Sigmoid colon (tissue), 7 donors: ENCODE measurements around the gene MPPED1. TPM values are rescaled to one million over a fixed set of nuclear protein-coding genes. Genes with fewer than 3 reads are reported as not detected.

ENCODE experiments used
- DNase-seq: peaks from one replicate; pipeline ENCODE4 v3.0.0-alpha.2; 2019
- H3K27ac ChIP-seq, 4 donors: fragments of 200-600 bp; sonication (generic); one replicate each; pipeline ENCODE4 v1.5.1; 2016 to 2019; ENCODE audit warnings: mild to moderate bottlenecking in 1 of 4
- H3K27me3 ChIP-seq, 3 donors: fragments of 200-600 bp; sonication (generic); one replicate each; pipeline ENCODE4 v1.5.1; 2019; ENCODE audit warnings: mild to moderate bottlenecking in 1 of 3
- H3K36me3 ChIP-seq, 4 donors: fragments of 200-600 bp; sonication (generic); one replicate each; pipeline ENCODE4 v1.5.1; 2016 to 2019
- H3K4me1 ChIP-seq, 4 donors: fragments of 200-600 bp; sonication (generic); one replicate each; pipeline ENCODE4 v1.5.1; 2017 to 2019
- H3K4me3 ChIP-seq, 4 donors: fragments of 200-600 bp; sonication (generic); one replicate each; pipeline ENCODE4 v1.5.1; 2017 to 2019; ENCODE audit warnings: mild to moderate bottlenecking in 2 of 4, moderate library complexity in 1 of 4
- H3K9me3 ChIP-seq, 4 donors: fragments of 200-600 bp in 3 of 4; sonication (generic) in 3 of 4; one replicate each; pipeline versions ENCODE4 v1.5.1 to v1.6.1; 2013 to 2019
- EP300 ChIP-seq, 4 donors: sonication (generic); formaldehyde crosslinking; IDR thresholded peaks; one replicate each; pipeline ENCODE4 v1.6.1; 2017; ENCODE audit warnings: antibody characterized with exemption in 4 of 4
- POLR2A ChIP-seq, 2 donors: fragments of 450-650 bp; IDR thresholded peaks; one replicate each; pipeline ENCODE4 v1.6.1; 2016; ENCODE audit warnings: antibody characterized with exemption in 2 of 2, mild to moderate bottlenecking in 2 of 2, moderate library complexity in 2 of 2
- POLR2AphosphoS5 ChIP-seq, 4 donors: sonication (generic); formaldehyde crosslinking; IDR thresholded peaks; one replicate each; pipeline ENCODE4 v1.6.1; 2017; ENCODE audit warnings: antibody characterized with exemption in 4 of 4
- WGBS, 2 donors: extraction: QIAGEN DNeasy Blood & Tissue Kit; methylation state at CpG; one replicate each; pipeline ENCODE4 v1.1.7; 2013; 5-methylcytosine and 5-hydroxymethylcytosine counted together
- intact Hi-C: fragments of 100-400 bp; cut with DNase I; formaldehyde crosslinking; loops from one replicate; pipeline ENCODE4 v1.15.1; 2023
- polyA plus RNA-seq, 3 donors: library from polyadenylated mRNA; stranded (reverse); fragments of 200-250 nt; gene quantifications; one replicate each; pipeline ENCODE4 v1.2.3, GENCODE V29; 2013
- total RNA-seq, 4 donors: library from RNA; depleted of rRNA; stranded (reverse); fragments of >200 nt; gene quantifications; one replicate each; pipeline ENCODE4 v1.1.0, GENCODE V29; 2016
- TF ChIP-seq, protein P1 (sequence below), 4 experiments: fragments of 450-650 bp in 3 of 4; fragments of 200-600 bp in 1 of 4; IDR thresholded peaks; one replicate each; pipeline ENCODE4 v1.5.1; 2016 to 2019; ENCODE audit warnings: antibody characterized with exemption in 4 of 4, mild to moderate bottlenecking in 3 of 4, moderate library complexity in 2 of 4
- donor health status: healthy with polysubstance abuse.
- donor health status: Bipolar disorder and iron deficiency.
- donor health status: healthy.

Gene MPPED1
- total and polyA plus RNA-seq, 7 donors: not detected

DNA sequence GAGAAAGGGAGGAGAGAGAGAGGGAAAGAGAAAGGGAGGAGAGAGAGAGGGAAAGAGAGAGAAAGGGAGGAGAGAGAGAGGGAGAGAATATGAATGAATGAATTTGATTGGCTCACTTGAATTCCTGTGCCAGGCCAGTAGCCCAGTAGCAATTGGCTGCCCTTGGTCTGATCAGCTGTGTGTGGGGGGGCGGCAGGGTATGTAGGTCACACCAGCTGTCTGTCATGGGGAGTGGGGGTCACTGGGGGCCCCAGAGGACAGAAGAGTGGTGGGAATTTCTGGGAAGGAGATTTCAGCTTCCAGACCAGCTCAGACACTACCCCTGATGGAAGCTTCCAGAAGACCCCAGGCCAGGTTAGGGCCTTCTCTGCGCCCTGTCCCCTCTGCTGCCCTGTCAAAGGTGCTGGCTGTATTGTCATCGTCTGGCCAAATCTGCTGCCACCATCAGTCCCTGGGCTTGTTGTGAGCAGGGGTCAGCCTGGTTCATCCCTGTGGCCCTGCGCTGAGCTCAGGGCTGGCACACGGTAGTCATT, 21.1 kb downstream of the MPPED1 start:
- no peaks in the 10 kb centered on the region for H3K9me3 ChIP-seq
- no peaks in the 10 kb centered on the region for H3K36me3 ChIP-seq
- no peak for TF ChIP-seq POLR2AphosphoS5 (IDR thresholded peaks at IDR 0.05)
- no peak for TF ChIP-seq EP300 (IDR thresholded peaks at IDR 0.05)
- TF ChIP-seq, protein P1, sequence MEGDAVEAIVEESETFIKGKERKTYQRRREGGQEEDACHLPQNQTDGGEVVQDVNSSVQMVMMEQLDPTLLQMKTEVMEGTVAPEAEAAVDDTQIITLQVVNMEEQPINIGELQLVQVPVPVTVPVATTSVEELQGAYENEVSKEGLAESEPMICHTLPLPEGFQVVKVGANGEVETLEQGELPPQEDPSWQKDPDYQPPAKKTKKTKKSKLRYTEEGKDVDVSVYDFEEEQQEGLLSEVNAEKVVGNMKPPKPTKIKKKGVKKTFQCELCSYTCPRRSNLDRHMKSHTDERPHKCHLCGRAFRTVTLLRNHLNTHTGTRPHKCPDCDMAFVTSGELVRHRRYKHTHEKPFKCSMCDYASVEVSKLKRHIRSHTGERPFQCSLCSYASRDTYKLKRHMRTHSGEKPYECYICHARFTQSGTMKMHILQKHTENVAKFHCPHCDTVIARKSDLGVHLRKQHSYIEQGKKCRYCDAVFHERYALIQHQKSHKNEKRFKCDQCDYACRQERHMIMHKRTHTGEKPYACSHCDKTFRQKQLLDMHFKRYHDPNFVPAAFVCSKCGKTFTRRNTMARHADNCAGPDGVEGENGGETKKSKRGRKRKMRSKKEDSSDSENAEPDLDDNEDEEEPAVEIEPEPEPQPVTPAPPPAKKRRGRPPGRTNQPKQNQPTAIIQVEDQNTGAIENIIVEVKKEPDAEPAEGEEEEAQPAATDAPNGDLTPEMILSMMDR (IDR thresholded peaks at IDR 0.05): no peak
- TF ChIP-seq POLR2A (IDR thresholded peaks at IDR 0.05): no peak
- peak; percentile 22 for DNase-seq
- no peak overlapping the region for H3K27ac ChIP-seq
- intact Hi-C loops: no loop called here
- peaks cover 0 to 70% (median 8%) of the 10 kb centered on the region in 3 donors for H3K27me3 ChIP-seq
- no peak overlapping the region for H3K4me3 ChIP-seq
- WGBS, 2 donors: 62 to 76% methylated on average over 5 of the region's 5 CpGs
- H3K4me1 ChIP-seq: no peaks in the 10 kb centered on the region

DNA sequence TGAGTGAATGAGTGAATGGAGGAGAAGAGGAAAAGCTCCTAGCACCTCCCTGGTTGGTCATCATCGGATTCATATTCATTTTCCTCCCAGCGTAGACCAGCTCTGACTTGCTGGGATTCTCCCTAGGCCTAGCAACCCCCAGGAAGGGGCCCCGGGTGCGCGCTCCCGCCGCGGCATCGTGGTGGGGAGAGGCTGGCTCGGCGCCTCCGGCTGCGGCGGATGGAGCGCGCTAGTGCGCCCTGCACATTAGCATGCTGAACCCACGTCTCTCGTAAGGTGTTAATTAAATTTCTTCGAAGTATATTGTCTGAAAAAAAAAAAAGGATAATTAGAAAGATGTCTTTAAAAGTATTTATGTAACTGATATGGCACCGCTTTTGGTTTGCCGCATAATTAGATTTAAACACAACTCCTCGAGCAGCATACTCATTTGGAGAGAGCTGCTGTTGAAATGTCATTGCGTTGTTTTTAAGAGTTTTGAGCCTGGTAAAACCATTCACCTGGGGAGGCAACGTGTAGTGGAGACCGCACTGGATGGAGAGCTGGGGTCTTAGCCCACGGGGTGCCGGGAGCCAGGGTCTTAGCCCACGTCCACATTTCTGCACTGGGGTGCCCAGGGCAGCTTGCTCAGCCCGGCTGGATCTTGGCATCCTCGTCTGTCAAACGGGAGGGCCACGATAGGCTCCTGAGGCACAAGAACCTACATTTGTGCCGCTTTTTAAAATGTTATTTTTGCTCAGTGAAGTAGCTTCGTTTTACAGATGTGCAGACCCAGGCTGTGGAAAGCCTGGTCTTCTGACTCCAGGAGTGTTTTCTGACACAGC, 21.8 kb downstream of the MPPED1 start:
- peak; percentile 43 for DNase-seq
- intact Hi-C loops: no loop called here
- H3K27me3 ChIP-seq: peaks cover 0 to 68% (median 8%) of the 10 kb centered on the region in 3 donors

DNA sequence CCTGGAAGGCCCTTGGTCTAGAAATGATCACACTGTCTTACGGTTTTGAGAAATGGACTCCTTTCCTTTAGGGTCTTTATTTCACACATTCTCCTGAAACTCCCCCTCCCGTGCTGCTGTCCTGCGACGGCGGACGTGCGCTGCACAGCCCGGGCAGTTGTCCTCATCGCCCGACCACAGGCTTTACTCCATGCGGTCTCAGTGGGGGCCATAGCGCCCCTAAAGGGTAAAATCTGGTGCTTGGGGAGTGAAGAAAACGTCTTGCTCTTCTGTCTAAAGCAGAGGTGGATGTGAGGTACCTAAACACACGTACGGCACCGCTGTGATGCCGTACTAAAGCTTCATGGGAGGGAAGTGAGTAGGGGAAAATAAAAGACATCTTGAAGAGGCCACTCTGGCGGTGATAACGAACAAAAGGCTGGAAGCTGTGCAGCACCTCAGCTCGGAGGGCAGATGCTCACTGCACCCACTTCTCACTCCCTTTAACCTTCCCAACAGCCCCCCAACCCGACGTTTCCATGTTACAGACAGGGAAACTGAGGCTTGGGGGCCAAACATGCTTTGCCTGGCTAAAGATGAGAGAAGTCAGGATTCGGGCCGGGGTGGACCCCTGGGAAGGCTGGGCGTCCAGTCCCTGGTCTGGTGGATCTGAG, 22.6 kb downstream of the MPPED1 start:
- Histone ChIP-seq H3K4me3 (no peak overlapping the region), H3K27ac (no peak overlapping the region), H3K27me3 (peaks cover 0 to 61% (median 8%) of the 10 kb centered on the region in 3 donors), H3K4me1 (no peaks in the 10 kb centered on the region), H3K36me3 (no peaks in the 10 kb centered on the region), H3K9me3 (no peaks in the 10 kb centered on the region)
- no peak for TF ChIP-seq EP300 (IDR thresholded peaks at IDR 0.05)
- TF ChIP-seq, protein P1 (IDR thresholded peaks at IDR 0.05): no peak
- no peak for TF ChIP-seq POLR2AphosphoS5 (IDR thresholded peaks at IDR 0.05)
- TF ChIP-seq POLR2A (IDR thresholded peaks at IDR 0.05): no peak
- DNase-seq: peak; percentile 37
- 81% methylated on average over 25 of the region's 25 CpGs for WGBS, 2 donors
- intact Hi-C loops: no loop called here

More for the DNA sequence above, 21.8 kb downstream of the MPPED1 start:
- 81 to 87% methylated on average over 35 of the region's 35 CpGs for WGBS, 2 donors
- H3K4me3 ChIP-seq: no peak overlapping the region
- H3K9me3 ChIP-seq: no peaks in the 10 kb centered on the region
- H3K36me3 ChIP-seq: no peaks in the 10 kb centered on the region
- no peaks in the 10 kb centered on the region for H3K4me1 ChIP-seq
- TF ChIP-seq POLR2A (IDR thresholded peaks at IDR 0.05): no peak
- TF ChIP-seq, protein P1 (IDR thresholded peaks at IDR 0.05): no peak
- no peak for TF ChIP-seq EP300 (IDR thresholded peaks at IDR 0.05)
- no peak for TF ChIP-seq POLR2AphosphoS5 (IDR thresholded peaks at IDR 0.05)
- no peak overlapping the region for H3K27ac ChIP-seq

DNA sequence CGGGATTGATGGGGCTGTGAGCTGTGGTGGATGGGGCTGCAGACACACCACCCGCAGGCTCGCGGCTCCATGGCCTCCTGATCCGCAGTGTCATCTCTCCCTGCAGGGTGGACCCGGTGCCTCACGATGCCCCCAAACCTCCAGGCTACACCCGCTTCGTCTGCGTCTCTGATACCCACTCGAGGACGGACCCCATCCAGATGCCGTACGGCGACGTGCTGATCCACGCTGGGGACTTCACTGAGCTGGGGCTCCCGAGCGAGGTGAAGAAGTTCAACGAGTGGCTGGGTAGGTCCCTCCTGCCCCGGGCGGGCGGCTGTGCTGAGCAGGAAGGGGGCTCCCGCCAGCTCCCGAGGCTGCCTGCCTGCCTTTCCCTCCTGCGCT, 23.1 kb downstream of the MPPED1 start:
- no peak overlapping the region for H3K4me3 ChIP-seq
- no peaks in the 10 kb centered on the region for H3K36me3 ChIP-seq
- intact Hi-C loops: no loop called here
- H3K4me1 ChIP-seq: no peaks in the 10 kb centered on the region
- WGBS, 2 donors: 87% methylated on average over 26 of the region's 26 CpGs
- H3K27ac ChIP-seq: no peak overlapping the region
- H3K9me3 ChIP-seq: no peaks in the 10 kb centered on the region
- peaks cover 0 to 55% (median 8%) of the 10 kb centered on the region in 3 donors for H3K27me3 ChIP-seq
- DNase-seq: no peak
- TF ChIP-seq POLR2AphosphoS5 (IDR thresholded peaks at IDR 0.05) (no peak), POLR2A (IDR thresholded peaks at IDR 0.05) (no peak), EP300 (IDR thresholded peaks at IDR 0.05) (no peak)
- TF ChIP-seq, protein P1 (IDR thresholded peaks at IDR 0.05): no peak
